Lung (tissue), 12 donors: ENCODE data around the gene C15orf62. TPM values are rescaled to one million over a fixed set of nuclear protein-coding genes. Genes with fewer than 3 reads are reported as not detected.

Source experiments
- ATAC-seq: fragments of 200-7000 bp; cut with Tn5 transposase; one replicate; pipeline ENCODE4 v1.9.1; 2020; ENCODE audit warnings: moderate number of reproducible peaks; ENCODE audit not compliant: insufficient read depth, low FRiP score
- DNase-seq, 3 donors: peaks; one replicate each; pipeline ENCODE4 v3.0.0-alpha.2; 2013 to 2017
- H3K27ac ChIP-seq, 2 donors: one replicate each; pipeline ENCODE4 v1.5.1; 2013; ENCODE audit warnings: mild to moderate bottlenecking in 2 of 2, moderate library complexity in 2 of 2, control low read depth in 1 of 2, inconsistent platforms in 1 of 2, low read depth in 1 of 2, low read length in 1 of 2
- H3K27me3 ChIP-seq, 3 donors: one replicate each; pipeline ENCODE4 v1.5.1; 2013; ENCODE audit warnings: low read length in 2 of 3; ENCODE audit not compliant: control insufficient read depth in 3 of 3, insufficient read depth in 3 of 3
- H3K36me3 ChIP-seq, 4 donors: one replicate each; pipeline ENCODE4 v1.5.1; 2013; ENCODE audit warnings: low read length in 4 of 4, mild to moderate bottlenecking in 1 of 4, moderate library complexity in 1 of 4; ENCODE audit not compliant: control insufficient read depth in 4 of 4, insufficient read depth in 4 of 4
- H3K4me1 ChIP-seq, 5 donors: one replicate each; pipeline ENCODE4 v1.5.1; 2013; ENCODE audit warnings: low read length in 5 of 5, mild to moderate bottlenecking in 2 of 5, moderate library complexity in 1 of 5; ENCODE audit not compliant: control insufficient read depth in 5 of 5, insufficient read depth in 5 of 5
- H3K4me3 ChIP-seq: one replicate; pipeline ENCODE4 v1.5.1; 2013; ENCODE audit warnings: mild to moderate bottlenecking, control low read depth, moderate library complexity
- H3K9ac ChIP-seq, 2 donors: one replicate each; pipeline ENCODE4 v1.5.1; 2013; ENCODE audit warnings: low read length in 2 of 2, control low read depth in 1 of 2; ENCODE audit not compliant: insufficient read depth in 1 of 2
- H3K9me3 ChIP-seq, 4 donors: one replicate each; pipeline ENCODE4 v1.5.1; 2013; ENCODE audit warnings: low read length in 3 of 4, mild to moderate bottlenecking in 1 of 4, moderate library complexity in 1 of 4; ENCODE audit not compliant: control insufficient read depth in 4 of 4, insufficient read depth in 3 of 4
- CTCF ChIP-seq: IDR thresholded peaks from 2 replicates; pipeline ENCODE4 v1.5.1; 2012; ENCODE audit warnings: mild to moderate bottlenecking; ENCODE audit errors: control extremely low read depth, extremely low read depth
- WGBS, 2 donors: extraction: QIAGEN DNeasy Blood & Tissue Kit; methylation state at CpG; one replicate each; pipeline ENCODE4 v1.1.7; 2013; 5-methylcytosine and 5-hydroxymethylcytosine counted together
- polyA plus RNA-seq, 2 donors: library from polyadenylated mRNA; stranded (reverse); fragments of 200-250 nt; gene quantifications; one replicate each; pipeline ENCODE4 v1.2.1, GENCODE V29; 2013
- total RNA-seq, 2 donors: library from RNA; depleted of rRNA in 1 of 2; stranded (reverse); fragments of >200 nt in 1 of 2; gene quantifications; one replicate each; pipeline ENCODE4 v1.2.1, GENCODE V29; 2014 to 2021
- donor health status: control.
- donor health status: control.
- donor health status: Bipolar disorder and iron deficiency.
- donor health status: healthy.
- donor health status: DM: yes; HTN: yes; CAD: no.

C15orf62 gene
- total and polyA plus RNA-seq, 4 donors: 0.34 to 1.5 (median 0.73) TPM

GRCh38 chr15:40743921-40744814 is 25.6 kb upstream of the C15orf62 start:
- Histone ChIP-seq H3K27me3 (no peaks in the 10 kb centered on the region), H3K9ac (no peak overlapping the region), H3K36me3 (peaks cover 9 to 32% (median 26%) of the 10 kb centered on the region in 4 donors), H3K4me3 (no peak overlapping the region), H3K9me3 (no peaks in the 10 kb centered on the region), H3K27ac (no peak overlapping the region), H3K4me1 (no peaks in the 10 kb centered on the region)
- no peak for TF ChIP-seq CTCF
- peak; percentile 49 for ATAC-seq
- no peak for DNase-seq
- 70 to 74% methylated on average over 12 of the region's 12 CpGs for WGBS, 2 donors

- peaks cover 8 to 30% (median 25%) of the 10 kb centered on the region in 4 donors for H3K36me3 ChIP-seq
Measured at GRCh38 chr15:40744815-40745152, 25.0 kb upstream of the C15orf62 start.

GRCh38 chr15:40746916-40747418 is 22.8 kb upstream of the C15orf62 start:
- Histone ChIP-seq H3K27ac (no peak overlapping the region), H3K4me3 (no peak overlapping the region), H3K36me3 (peaks cover 15 to 39% (median 31%) of the 10 kb centered on the region in 4 donors), H3K9me3 (no peaks in the 10 kb centered on the region), H3K9ac (no peak overlapping the region), H3K27me3 (no peaks in the 10 kb centered on the region), H3K4me1 (no peaks in the 10 kb centered on the region)
- DNase-seq (no peak), ATAC-seq (no peak)
- TF ChIP-seq CTCF: no peak
- WGBS, 2 donors: 66 to 73% methylated on average over 3 of the region's 3 CpGs

More at GRCh38 chr15:40744815-40745152, 25.0 kb upstream of the C15orf62 start:
- no peak for ATAC-seq
- 74 to 78% methylated on average over 5 of the region's 5 CpGs for WGBS, 2 donors
- DNase-seq: no peak
- TF ChIP-seq CTCF: no peak
- H3K9ac ChIP-seq: no peak overlapping the region
- H3K27ac ChIP-seq: no peak overlapping the region
- H3K9me3 ChIP-seq: no peaks in the 10 kb centered on the region
- H3K4me3 ChIP-seq: no peak overlapping the region
- H3K4me1 ChIP-seq: no peaks in the 10 kb centered on the region
- no peaks in the 10 kb centered on the region for H3K27me3 ChIP-seq
